Omental fat pad (tissue), 4 donors: ENCODE measurements around the gene LHX4. TPM values are rescaled to one million over a fixed set of nuclear protein-coding genes. Genes with fewer than 3 reads are reported as not detected.

ENCODE experiments used
- ATAC-seq: fragments of 150-250 bp; one replicate; pipeline ENCODE4 v1.9.1; 2016; ENCODE audit warnings: mild to moderate bottlenecking, moderate library complexity; ENCODE audit not compliant: low FRiP score
- DNase-seq: peaks from one replicate; pipeline ENCODE4 v3.0.0-alpha.2; 2019; ENCODE audit warnings: low spot score
- CTCF ChIP-seq, 3 donors: fragments of 450-650 bp; IDR thresholded peaks; one replicate each; pipeline ENCODE4 v1.5.1; 2016 to 2017; ENCODE audit warnings: antibody characterized with exemption in 3 of 3, mild to moderate bottlenecking in 3 of 3, moderate library complexity in 2 of 3
- total RNA-seq, 4 donors: library from RNA; depleted of rRNA; stranded (reverse); fragments of >200 nt; gene quantifications; one replicate each; pipeline ENCODE4 v1.1.0, GENCODE V29; 2016

Gene LHX4
- total RNA-seq, 4 donors from 2014 or later = 0.16 to 0.28 TPM; not detected in 2

GRCh38 chr1:180252638-180253536, 22.8 kb downstream of the LHX4 start:
- TF ChIP-seq CTCF (IDR thresholded peaks at IDR 0.05) = no peak
- no peak for ATAC-seq
- peak; percentile 70 for DNase-seq

GRCh38 chr1:180253585-180254495, 23.8 kb downstream of the LHX4 start:
- no peak for ATAC-seq
- no peak for TF ChIP-seq CTCF (IDR thresholded peaks at IDR 0.05)

GRCh38 chr1:180254496-180254819, 24.4 kb downstream of the LHX4 start:
- TF ChIP-seq CTCF (IDR thresholded peaks at IDR 0.05) = no peak
- no peak for DNase-seq
- ATAC-seq = no peak

More at GRCh38 chr1:180253585-180254495, 23.8 kb downstream of the LHX4 start:
- DNase-seq = no peak

- DNase-seq = no peak
- no peak for ATAC-seq
- no peak for TF ChIP-seq CTCF (IDR thresholded peaks at IDR 0.05)
Observed at GRCh38 chr1:180254854-180255253, 24.8 kb downstream of the LHX4 start.

GRCh38 chr1:180255536-180256340, 25.7 kb downstream of the LHX4 start:
- TF ChIP-seq CTCF (IDR thresholded peaks at IDR 0.05) = no peak
- no peak for DNase-seq

GRCh38 chr1:180256341-180257027, 26.4 kb downstream of the LHX4 start:
- TF ChIP-seq CTCF (IDR thresholded peaks at IDR 0.05) = no peak
- ATAC-seq (no peak), DNase-seq (no peak)

More at GRCh38 chr1:180255536-180256340, 25.7 kb downstream of the LHX4 start:
- ATAC-seq = no peak
